Measurements from ENCODE around the gene ZRANB1. TPM values are rescaled to one million over a fixed set of nuclear protein-coding genes. Genes with fewer than 3 reads are reported as not detected.
A peak's percentile ranks its signal among the peaks of the same experiment; 100 is the strongest.
"Not testable (repeated sequence)": the region's sequence is repeated elsewhere in the genome, so short reads cannot be mapped to it uniquely, and the experiment has no call there.

The ZRANB1 gene
- total RNA-seq, 4 donors from 2014 or later, result 35.5 to 48.7 (median 44.3) TPM

DNA sequence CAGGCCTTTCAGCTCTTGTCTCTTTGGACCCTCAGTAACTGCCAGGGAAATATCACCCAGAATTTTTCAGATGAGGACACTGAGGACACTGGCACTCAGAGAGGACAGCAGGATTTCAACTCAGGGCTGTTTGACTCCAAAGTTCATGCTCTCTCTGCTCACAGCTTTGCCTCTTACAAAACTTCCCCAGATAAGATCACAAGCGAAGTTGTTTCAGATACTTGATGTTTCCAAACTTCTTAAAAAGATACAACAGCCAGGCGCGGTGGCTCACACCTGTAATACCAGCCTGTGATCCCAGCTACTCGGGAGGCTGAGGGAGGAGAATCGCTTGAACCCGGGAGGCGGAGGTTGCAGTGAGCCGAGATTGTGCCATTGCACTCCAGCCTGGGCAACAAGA, 32.4 kb upstream of the ZRANB1 start:
- TF ChIP-seq POLR2A (IDR thresholded peaks at IDR 0.05) (no peak), EP300 (IDR thresholded peaks at IDR 0.05) (no peak), POLR2AphosphoS5 (IDR thresholded peaks at IDR 0.05) (no peak)
- TF ChIP-seq, protein P1, sequence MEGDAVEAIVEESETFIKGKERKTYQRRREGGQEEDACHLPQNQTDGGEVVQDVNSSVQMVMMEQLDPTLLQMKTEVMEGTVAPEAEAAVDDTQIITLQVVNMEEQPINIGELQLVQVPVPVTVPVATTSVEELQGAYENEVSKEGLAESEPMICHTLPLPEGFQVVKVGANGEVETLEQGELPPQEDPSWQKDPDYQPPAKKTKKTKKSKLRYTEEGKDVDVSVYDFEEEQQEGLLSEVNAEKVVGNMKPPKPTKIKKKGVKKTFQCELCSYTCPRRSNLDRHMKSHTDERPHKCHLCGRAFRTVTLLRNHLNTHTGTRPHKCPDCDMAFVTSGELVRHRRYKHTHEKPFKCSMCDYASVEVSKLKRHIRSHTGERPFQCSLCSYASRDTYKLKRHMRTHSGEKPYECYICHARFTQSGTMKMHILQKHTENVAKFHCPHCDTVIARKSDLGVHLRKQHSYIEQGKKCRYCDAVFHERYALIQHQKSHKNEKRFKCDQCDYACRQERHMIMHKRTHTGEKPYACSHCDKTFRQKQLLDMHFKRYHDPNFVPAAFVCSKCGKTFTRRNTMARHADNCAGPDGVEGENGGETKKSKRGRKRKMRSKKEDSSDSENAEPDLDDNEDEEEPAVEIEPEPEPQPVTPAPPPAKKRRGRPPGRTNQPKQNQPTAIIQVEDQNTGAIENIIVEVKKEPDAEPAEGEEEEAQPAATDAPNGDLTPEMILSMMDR (IDR thresholded peaks at IDR 0.05), result no peak
- WGBS, 2 donors (ENCODE audit: low coverage in 1 of 2), result 100% methylated on average over 4 of the region's 8 CpGs; no CpG with 5 or more reads in 1 of the 2 donors
- Histone ChIP-seq H3K4me3 (no peak overlapping the region), H3K36me3 (no peaks in the 10 kb centered on the region), H3K27ac (no peak overlapping the region), H3K9me3 (no peaks in the 10 kb centered on the region), H3K27me3 (no peaks in the 10 kb centered on the region), H3K4me1 (peaks cover 0 to 20% (median 0%) of the 10 kb centered on the region in 3 donors)
- ATAC-seq, result no peak

- Histone ChIP-seq H3K4me3 (no peak overlapping the region), H3K27me3 (no peaks in the 10 kb centered on the region), H3K27ac (peak overlapping the region in 3 of 4 donors; percentile 42 to 68 (median 60)), H3K36me3 (no peaks in the 10 kb centered on the region), H3K9me3 (no peaks in the 10 kb centered on the region), H3K4me1 (peaks cover 0 to 28% (median 4%) of the 10 kb centered on the region in 3 donors)
- no peak for ATAC-seq
- peak; percentile 16 for TF ChIP-seq POLR2AphosphoS5 (IDR thresholded peaks at IDR 0.05)
- TF ChIP-seq, protein P1 (IDR thresholded peaks at IDR 0.05), result no peak
- no peak for TF ChIP-seq POLR2A (IDR thresholded peaks at IDR 0.05)
- 40 to 44% methylated on average over 14 of the region's 14 CpGs for WGBS, 2 donors (ENCODE audit: low coverage in 1 of 2)
Measured at GRCh38 chr10:124911124-124912067, 30.5 kb upstream of the ZRANB1 start.

GRCh38 chr10:124912101-124912886, 29.6 kb upstream of the ZRANB1 start:
- H3K36me3 ChIP-seq, result no peaks in the 10 kb centered on the region
- H3K27me3 ChIP-seq, result no peaks in the 10 kb centered on the region
- no peak for ATAC-seq
- 74 to 83% methylated on average over 4 to 5 of the region's 5 CpGs for WGBS, 2 donors (ENCODE audit: low coverage in 1 of 2)
- no peaks in the 10 kb centered on the region for H3K9me3 ChIP-seq
- TF ChIP-seq EP300 (IDR thresholded peaks at IDR 0.05) (no peak), POLR2AphosphoS5 (IDR thresholded peaks at IDR 0.05) (no peak), POLR2A (IDR thresholded peaks at IDR 0.05) (no peak)
- TF ChIP-seq, protein P1 (IDR thresholded peaks at IDR 0.05), result no peak
- H3K27ac ChIP-seq, result peak overlapping the region in 3 of 4 donors; percentile 42 to 68 (median 60)
- peaks cover 0 to 28% (median 4%) of the 10 kb centered on the region in 3 donors for H3K4me1 ChIP-seq
- no peak overlapping the region for H3K4me3 ChIP-seq

- Histone ChIP-seq H3K36me3 (no peaks in the 10 kb centered on the region), H3K27ac (no peak overlapping the region), H3K4me1 (peaks cover 0 to 32% (median 4%) of the 10 kb centered on the region in 3 donors), H3K27me3 (no peaks in the 10 kb centered on the region), H3K4me3 (no peak overlapping the region), H3K9me3 (no peaks in the 10 kb centered on the region)
- no peak for ATAC-seq
- 81 to 87% methylated on average over 3 of the region's 3 CpGs for WGBS, 2 donors (ENCODE audit: low coverage in 1 of 2)
- TF ChIP-seq, protein P1 (IDR thresholded peaks at IDR 0.05), result no peak
- TF ChIP-seq EP300 (IDR thresholded peaks at IDR 0.05), result no peak
- no peak for TF ChIP-seq POLR2AphosphoS5 (IDR thresholded peaks at IDR 0.05)
- no peak for TF ChIP-seq POLR2A (IDR thresholded peaks at IDR 0.05)
Measured at GRCh38 chr10:124913167-124913566, 28.8 kb upstream of the ZRANB1 start.

DNA sequence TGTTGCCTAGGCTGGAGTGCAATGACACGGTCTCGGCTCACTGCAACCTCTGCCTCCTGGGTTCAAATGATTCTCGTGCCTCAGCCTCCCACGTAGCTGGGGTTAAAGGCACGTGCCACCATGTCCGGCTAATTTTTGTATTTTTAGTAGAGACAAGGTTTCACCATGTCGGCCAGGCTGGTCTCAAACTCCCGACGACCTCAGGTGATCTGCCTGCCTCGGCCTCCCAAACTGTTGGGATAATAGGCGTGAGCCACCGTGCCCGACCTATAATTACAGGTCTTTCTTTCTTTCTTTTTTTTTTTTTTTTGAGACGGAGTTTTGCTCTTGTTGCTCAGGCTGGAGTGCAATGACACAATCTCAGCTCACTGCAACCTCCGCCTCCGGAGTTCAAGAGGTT, 27.5 kb upstream of the ZRANB1 start:
- WGBS, 2 donors (ENCODE audit: low coverage in 1 of 2), result 83 to 90% methylated on average over 5 to 15 of the region's 16 CpGs
- H3K4me3 ChIP-seq, H3K27ac ChIP-seq, H3K9me3 ChIP-seq, ATAC-seq, H3K36me3 ChIP-seq, H3K27me3 ChIP-seq: not testable (repeated sequence)
- H3K4me1 ChIP-seq, result peaks cover 0 to 44% (median 10%) of the 10 kb centered on the region in 3 donors

All from gastroesophageal sphincter (tissue), 4 donors.